ENCODE data around the gene C5orf24. TPM values are rescaled to one million over a fixed set of nuclear protein-coding genes. Genes with fewer than 3 reads are reported as not detected.
"Not testable (repeated sequence)": the region's sequence is repeated elsewhere in the genome, so short reads cannot be mapped to it uniquely, and the experiment has no call there.

Gene C5orf24
- total RNA-seq, 1 experiment from 2014 or later, result 18.2 TPM

DNA sequence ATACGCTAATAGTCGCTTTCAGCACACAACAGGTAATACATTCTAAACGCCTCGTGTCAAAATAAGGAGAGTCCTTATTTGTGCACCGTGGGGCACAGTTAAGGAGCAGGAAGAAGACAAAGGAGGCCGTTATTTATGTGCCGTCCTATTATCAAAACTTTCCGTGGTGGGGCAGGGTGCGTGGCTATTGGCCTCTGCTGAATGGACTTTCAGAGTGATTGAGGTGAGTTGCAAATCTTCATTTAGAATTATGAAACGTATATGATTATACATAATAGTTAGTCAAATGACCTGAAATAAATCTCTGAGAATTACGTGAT lies 833 bp downstream of the C5orf24 start:
- peak; percentile 7 for DNase-seq

GRCh38 chr5:134849434-134849933 lies 3.7 kb downstream of the C5orf24 start:
- peaks cover 17% of the 10 kb centered on the region for H4K20me1 ChIP-seq (ENCODE audit: low read length)
- H2AFZ ChIP-seq (ENCODE audit: low read length); CTCF ChIA-PET; POLR2A ChIA-PET (ENCODE audit: unreplicated experiment); H3K9ac ChIP-seq (ENCODE audit: low read length); DNase-seq; ATAC-seq; intact Hi-C loops (cut with micrococcal nuclease); H3K4me2 ChIP-seq (ENCODE audit: low read length); H3F3A ChIP-seq (ENCODE audit: low read length, unreplicated experiment); H3K27ac ChIP-seq (ENCODE audit: low read length); H3K9me3 ChIP-seq (ENCODE audit: low read length); BruUV-seq (replicated peaks); H3K9me2 ChIP-seq (replicated peaks; ENCODE audit: low read length); H3K27me3 ChIP-seq (ENCODE audit: low read length); H3K4me3 ChIP-seq (ENCODE audit: low read length): not testable (repeated sequence)
- H3K79me2 ChIP-seq (ENCODE audit: low read length), result peaks cover 65% of the 10 kb centered on the region
- peaks cover 17% of the 10 kb centered on the region for H3K4me1 ChIP-seq (ENCODE audit: insufficient read depth, low read length)
- peaks cover 11% of the 10 kb centered on the region for H3K36me3 ChIP-seq (ENCODE audit: low read depth, low read length)

More for the DNA sequence above, 833 bp downstream of the C5orf24 start:
- Histone ChIP-seq H3F3A (ENCODE audit: low read length, unreplicated experiment) (peaks cover 3% of the 10 kb centered on the region), H3K4me2 (ENCODE audit: low read length) (peak overlapping the region; percentile 93), H3K9ac (ENCODE audit: low read length) (peak overlapping the region; percentile 98), H3K79me2 (ENCODE audit: low read length) (peaks cover 42% of the 10 kb centered on the region), H3K4me3 (ENCODE audit: low read length) (peak overlapping the region; percentile 98), H3K9me2 (replicated peaks; ENCODE audit: low read length) (no peaks in the 10 kb centered on the region), H4K20me1 (ENCODE audit: low read length) (peaks cover 5% of the 10 kb centered on the region; the same call in 1 of the 2 replicates), H3K27me3 (ENCODE audit: low read length) (no peaks in the 10 kb centered on the region), H2AFZ (ENCODE audit: low read length) (peak overlapping the region; percentile 48; the same call in 1 of the 2 replicates), H3K4me1 (ENCODE audit: insufficient read depth, low read length) (peaks cover 25% of the 10 kb centered on the region), H3K9me3 (ENCODE audit: low read length) (no peaks in the 10 kb centered on the region), H3K27ac (ENCODE audit: low read length) (peak overlapping the region; percentile 63), H3K36me3 (ENCODE audit: low read depth, low read length) (no peaks in the 10 kb centered on the region)
- 0 out of 2 replicates have a peak, but pooled peaks have one; percentile 1 for ATAC-seq
- no peak for TF ChIP-seq EZH2 (IDR thresholded peaks at IDR 0.05; ENCODE audit: low read length, unreplicated experiment)
- no peak for TF ChIP-seq EZH2phosphoT487 (IDR thresholded peaks at IDR 0.05; ENCODE audit: borderline replicate concordance, low read length)
- no peak for TF ChIP-seq CTCF (conservative IDR thresholded peaks at IDR 0.05; ENCODE audit: low read depth, low read length)
- ChIA-PET CTCF (no interaction called here), POLR2A (ENCODE audit: unreplicated experiment) (interaction anchor here (0.6 to 0.7 kb wide), 2 partner anchors 35 to 65 kb away, joined by 3 to 4 read pairs; no protein-coding TSS in a partner anchor)
- intact Hi-C loops (cut with micrococcal nuclease), result no loop called here
- no TSS peak for BruUV-seq (replicated peaks)

DNA sequence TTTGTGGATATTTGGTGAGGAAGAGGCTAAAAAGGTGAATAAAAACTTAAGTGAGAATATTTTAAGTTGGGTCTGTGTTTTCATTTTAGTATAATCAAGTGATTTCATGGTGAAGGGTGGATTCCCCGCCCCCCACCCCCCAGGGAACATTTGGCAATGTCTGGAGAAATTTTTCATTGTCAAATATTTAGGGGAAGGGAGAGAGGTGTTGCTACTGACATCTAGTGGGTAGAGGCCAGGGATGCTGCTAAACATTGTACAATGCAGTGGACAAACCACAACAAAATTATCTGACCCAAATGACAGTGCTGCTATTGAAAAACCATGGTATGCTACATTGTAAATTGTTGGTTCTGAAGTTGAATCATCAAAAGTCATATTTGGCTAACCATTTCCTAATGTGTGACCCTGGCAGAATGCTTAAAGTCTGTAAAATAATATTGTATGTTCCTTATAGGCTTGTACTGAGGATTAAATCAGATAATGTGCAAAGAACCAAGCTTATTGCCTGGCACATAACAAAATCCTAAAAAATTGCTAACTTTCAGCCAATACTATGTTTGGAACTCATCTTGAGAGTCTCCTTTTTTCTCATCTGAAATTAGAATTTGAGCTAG lies 5.6 kb downstream of the C5orf24 start:
- peaks cover 17% of the 10 kb centered on the region for H4K20me1 ChIP-seq (ENCODE audit: low read length)
- peaks cover 3% of the 10 kb centered on the region for H3F3A ChIP-seq (ENCODE audit: low read length, unreplicated experiment)
- peaks cover 61% of the 10 kb centered on the region for H3K79me2 ChIP-seq (ENCODE audit: low read length)
- peaks cover 9% of the 10 kb centered on the region for H3K4me1 ChIP-seq (ENCODE audit: insufficient read depth, low read length)
- H3K36me3 ChIP-seq (ENCODE audit: low read depth, low read length), result peaks cover 26% of the 10 kb centered on the region
- H3K9me2 ChIP-seq (replicated peaks; ENCODE audit: low read length), result no peaks in the 10 kb centered on the region
- H3K27ac ChIP-seq (ENCODE audit: low read length), result no peak overlapping the region
- no peak overlapping the region for H2AFZ ChIP-seq (ENCODE audit: low read length)
- BruUV-seq (replicated peaks), result no TSS peak
- DNase-seq (peak; percentile 56), ATAC-seq (peak; percentile 58)
- H3K4me2 ChIP-seq (ENCODE audit: low read length), result no peak overlapping the region; the same call in 1 of the 2 replicates
- ChIA-PET POLR2A (ENCODE audit: unreplicated experiment) (no interaction called here), CTCF (no interaction called here)
- no peaks in the 10 kb centered on the region for H3K9me3 ChIP-seq (ENCODE audit: low read length)
- intact Hi-C loops (cut with micrococcal nuclease), result loop anchor here (2.0 kb wide), 2 partner anchors 53 to 67 kb away; partner anchors contain the start of gene PCBD2
- H3K9ac ChIP-seq (ENCODE audit: low read length), result no peak overlapping the region
- no peaks in the 10 kb centered on the region for H3K27me3 ChIP-seq (ENCODE audit: low read length)
- no peak overlapping the region for H3K4me3 ChIP-seq (ENCODE audit: low read length)
- no peak for TF ChIP-seq EZH2 (IDR thresholded peaks at IDR 0.05; ENCODE audit: low read length, unreplicated experiment)
- no peak for TF ChIP-seq EZH2phosphoT487 (IDR thresholded peaks at IDR 0.05; ENCODE audit: borderline replicate concordance, low read length)
- peak; percentile 63 for TF ChIP-seq CTCF (conservative IDR thresholded peaks at IDR 0.05; ENCODE audit: low read depth, low read length)

GRCh38 chr5:134856465-134856864 lies 10.7 kb downstream of the C5orf24 start:
- H3K27ac ChIP-seq (ENCODE audit: low read length); POLR2A ChIA-PET (ENCODE audit: unreplicated experiment); H3K4me3 ChIP-seq (ENCODE audit: low read length); intact Hi-C loops (cut with micrococcal nuclease); H3K4me1 ChIP-seq (ENCODE audit: insufficient read depth, low read length); ATAC-seq; DNase-seq; BruUV-seq (replicated peaks); H3K9me3 ChIP-seq (ENCODE audit: low read length); H3K9me2 ChIP-seq (replicated peaks; ENCODE audit: low read length); H2AFZ ChIP-seq (ENCODE audit: low read length); H3K27me3 ChIP-seq (ENCODE audit: low read length); H3K9ac ChIP-seq (ENCODE audit: low read length); CTCF ChIA-PET; H3F3A ChIP-seq (ENCODE audit: low read length, unreplicated experiment); H3K4me2 ChIP-seq (ENCODE audit: low read length): not testable (repeated sequence)
- Histone ChIP-seq H3K36me3 (ENCODE audit: low read depth, low read length) (peaks cover 29% of the 10 kb centered on the region), H3K79me2 (ENCODE audit: low read length) (peaks cover 25% of the 10 kb centered on the region), H4K20me1 (ENCODE audit: low read length) (peaks cover 13% of the 10 kb centered on the region)

Data from PC-3 (cell line).